SU-DHL-6 (cell line): Measurements from ENCODE around the gene CCDC13.

ENCODE experiments used
- EZH2phosphoT487 ChIP-seq: fragments of 200-600 bp; sonication (generic), shearing (Covaris generic); conservative IDR thresholded peaks from 2 replicates; pipeline ENCODE4 v1.6.1; 2018; ENCODE audit warnings: mild to moderate bottlenecking, antibody characterized with exemption, low read length, moderate library complexity, mixed read lengths
- TF ChIP-seq, protein P1 (sequence below): fragments of 200-600 bp; sonication (generic); IDR thresholded peaks from one replicate; pipeline ENCODE4 v1.5.1; 2017; ENCODE audit warnings: antibody characterized with exemption, mild to moderate bottlenecking, low read length, moderate library complexity; ENCODE audit not compliant: insufficient read depth, poor library complexity, severe bottlenecking

DNA sequence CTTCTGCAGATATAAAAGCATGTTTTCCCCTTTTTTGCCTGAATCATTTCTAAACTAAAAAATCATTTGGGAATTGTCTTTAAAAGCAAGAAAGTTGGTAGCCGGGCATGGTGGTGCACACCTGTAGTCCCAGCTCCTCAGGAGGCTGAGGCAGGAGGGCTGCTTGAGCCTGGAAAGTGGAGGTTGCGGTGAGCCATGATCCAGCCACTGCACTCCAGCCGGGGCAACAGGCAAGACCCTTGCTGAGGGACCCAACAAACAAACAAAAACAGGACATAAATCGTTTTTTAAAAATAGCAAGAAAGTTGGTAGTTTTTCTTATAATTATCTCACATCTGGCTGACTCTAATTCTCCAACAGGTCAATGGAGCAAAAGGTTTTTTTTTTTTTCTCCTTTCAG lies 28.7 kb upstream of the CCDC13 start:
- TF ChIP-seq, protein P1, sequence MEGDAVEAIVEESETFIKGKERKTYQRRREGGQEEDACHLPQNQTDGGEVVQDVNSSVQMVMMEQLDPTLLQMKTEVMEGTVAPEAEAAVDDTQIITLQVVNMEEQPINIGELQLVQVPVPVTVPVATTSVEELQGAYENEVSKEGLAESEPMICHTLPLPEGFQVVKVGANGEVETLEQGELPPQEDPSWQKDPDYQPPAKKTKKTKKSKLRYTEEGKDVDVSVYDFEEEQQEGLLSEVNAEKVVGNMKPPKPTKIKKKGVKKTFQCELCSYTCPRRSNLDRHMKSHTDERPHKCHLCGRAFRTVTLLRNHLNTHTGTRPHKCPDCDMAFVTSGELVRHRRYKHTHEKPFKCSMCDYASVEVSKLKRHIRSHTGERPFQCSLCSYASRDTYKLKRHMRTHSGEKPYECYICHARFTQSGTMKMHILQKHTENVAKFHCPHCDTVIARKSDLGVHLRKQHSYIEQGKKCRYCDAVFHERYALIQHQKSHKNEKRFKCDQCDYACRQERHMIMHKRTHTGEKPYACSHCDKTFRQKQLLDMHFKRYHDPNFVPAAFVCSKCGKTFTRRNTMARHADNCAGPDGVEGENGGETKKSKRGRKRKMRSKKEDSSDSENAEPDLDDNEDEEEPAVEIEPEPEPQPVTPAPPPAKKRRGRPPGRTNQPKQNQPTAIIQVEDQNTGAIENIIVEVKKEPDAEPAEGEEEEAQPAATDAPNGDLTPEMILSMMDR: no peak
- no peak for TF ChIP-seq EZH2phosphoT487
